SK-N-SH (cell line): ENCODE results near the gene ALAS1.

Experiments used
- ELF1 ChIP-seq: IDR thresholded peaks from 2 replicates; pipeline ENCODE4 v1.4.0; 2012
- EP300 ChIP-seq, 2 experiments: IDR thresholded peaks; 2 replicates each; pipeline versions ENCODE4 v1.4.0 to v1.6.1; 2012; ENCODE audit warnings: borderline replicate concordance in 1 of 2, low read depth in 1 of 2, low read length in 1 of 2
- MXI1 ChIP-seq: IDR thresholded peaks from 2 replicates; pipeline ENCODE4 v1.6.1; 2012; ENCODE audit warnings: mild to moderate bottlenecking, low read depth, low read length, improper control_type of control experiment
- NRF1 ChIP-seq: IDR thresholded peaks from 2 replicates; pipeline ENCODE4 v1.6.1; 2012; ENCODE audit warnings: low read depth, mild to moderate bottlenecking, low read length
- RAD21 ChIP-seq: IDR thresholded peaks from 2 replicates; pipeline ENCODE4 v1.6.1; 2012; ENCODE audit warnings: mild to moderate bottlenecking, low read length
- TEAD4 ChIP-seq: IDR thresholded peaks from 2 replicates; pipeline ENCODE4 v1.4.0; 2012; ENCODE audit warnings: mild to moderate bottlenecking, borderline replicate concordance; ENCODE audit not compliant: insufficient read depth
- TF ChIP-seq, protein P1 (sequence below): IDR thresholded peaks from 2 replicates; pipeline ENCODE4 v1.4.0; 2012; ENCODE audit warnings: low read depth
- TF ChIP-seq, protein P2 (sequence below): IDR thresholded peaks from 2 replicates; pipeline ENCODE4 v1.6.1; 2012; ENCODE audit warnings: mild to moderate bottlenecking, low read depth, low read length, moderate library complexity
- TF ChIP-seq, protein P3 (sequence below): fragments of 200-600 bp; sonication (generic); IDR thresholded peaks from 2 replicates; pipeline ENCODE4 v1.6.1; 2017; ENCODE audit warnings: antibody characterized with exemption, mild to moderate bottlenecking, moderate library complexity
- TF ChIP-seq, protein P4 (sequence below): fragments of 150-350 bp; IDR thresholded peaks from 2 replicates; pipeline ENCODE4 v1.6.1; 2017; ENCODE audit warnings: antibody characterized with exemption, low read length, low read depth, borderline replicate concordance

DNA sequence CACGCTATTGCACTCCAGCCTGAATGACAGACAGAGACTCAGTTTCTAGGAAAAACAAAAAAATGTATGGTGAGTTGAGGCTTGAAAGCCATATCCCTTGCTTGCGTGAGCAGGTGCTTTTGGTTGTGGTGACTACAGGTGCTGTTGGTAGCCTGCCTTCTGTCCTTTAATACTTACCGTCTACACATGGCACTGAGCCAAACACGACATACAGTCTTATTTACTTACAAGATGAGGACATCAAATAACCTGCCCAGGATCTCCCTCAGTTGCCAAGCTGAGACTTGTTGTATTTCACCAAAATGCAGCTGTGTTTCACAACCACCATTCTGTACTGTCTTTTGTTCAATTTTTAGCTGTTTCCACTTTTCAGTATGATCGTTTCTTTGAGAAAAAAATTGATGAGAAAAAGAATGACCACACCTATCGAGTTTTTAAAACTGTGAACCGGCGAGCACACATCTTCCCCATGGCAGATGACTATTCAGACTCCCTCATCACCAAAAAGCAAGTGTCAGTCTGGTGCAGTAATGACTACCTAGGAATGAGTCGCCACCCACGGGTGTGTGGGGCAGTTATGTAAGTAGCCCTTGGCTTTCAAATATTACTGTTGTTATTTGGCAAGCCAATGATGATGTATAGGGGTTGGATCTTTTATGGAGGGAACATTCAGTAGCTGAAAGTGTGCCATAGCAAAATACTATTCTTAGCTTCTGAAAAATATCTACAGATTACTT is 6.5 kb downstream of the ALAS1 start:
- TF ChIP-seq, protein P1, sequence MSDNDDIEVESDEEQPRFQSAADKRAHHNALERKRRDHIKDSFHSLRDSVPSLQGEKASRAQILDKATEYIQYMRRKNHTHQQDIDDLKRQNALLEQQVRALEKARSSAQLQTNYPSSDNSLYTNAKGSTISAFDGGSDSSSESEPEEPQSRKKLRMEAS: no peak
- no peak for TF ChIP-seq NRF1
- TF ChIP-seq, protein P2, sequence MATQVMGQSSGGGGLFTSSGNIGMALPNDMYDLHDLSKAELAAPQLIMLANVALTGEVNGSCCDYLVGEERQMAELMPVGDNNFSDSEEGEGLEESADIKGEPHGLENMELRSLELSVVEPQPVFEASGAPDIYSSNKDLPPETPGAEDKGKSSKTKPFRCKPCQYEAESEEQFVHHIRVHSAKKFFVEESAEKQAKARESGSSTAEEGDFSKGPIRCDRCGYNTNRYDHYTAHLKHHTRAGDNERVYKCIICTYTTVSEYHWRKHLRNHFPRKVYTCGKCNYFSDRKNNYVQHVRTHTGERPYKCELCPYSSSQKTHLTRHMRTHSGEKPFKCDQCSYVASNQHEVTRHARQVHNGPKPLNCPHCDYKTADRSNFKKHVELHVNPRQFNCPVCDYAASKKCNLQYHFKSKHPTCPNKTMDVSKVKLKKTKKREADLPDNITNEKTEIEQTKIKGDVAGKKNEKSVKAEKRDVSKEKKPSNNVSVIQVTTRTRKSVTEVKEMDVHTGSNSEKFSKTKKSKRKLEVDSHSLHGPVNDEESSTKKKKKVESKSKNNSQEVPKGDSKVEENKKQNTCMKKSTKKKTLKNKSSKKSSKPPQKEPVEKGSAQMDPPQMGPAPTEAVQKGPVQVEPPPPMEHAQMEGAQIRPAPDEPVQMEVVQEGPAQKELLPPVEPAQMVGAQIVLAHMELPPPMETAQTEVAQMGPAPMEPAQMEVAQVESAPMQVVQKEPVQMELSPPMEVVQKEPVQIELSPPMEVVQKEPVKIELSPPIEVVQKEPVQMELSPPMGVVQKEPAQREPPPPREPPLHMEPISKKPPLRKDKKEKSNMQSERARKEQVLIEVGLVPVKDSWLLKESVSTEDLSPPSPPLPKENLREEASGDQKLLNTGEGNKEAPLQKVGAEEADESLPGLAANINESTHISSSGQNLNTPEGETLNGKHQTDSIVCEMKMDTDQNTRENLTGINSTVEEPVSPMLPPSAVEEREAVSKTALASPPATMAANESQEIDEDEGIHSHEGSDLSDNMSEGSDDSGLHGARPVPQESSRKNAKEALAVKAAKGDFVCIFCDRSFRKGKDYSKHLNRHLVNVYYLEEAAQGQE: no peak
- TF ChIP-seq MXI1: no peak
- TF ChIP-seq, protein P3, sequence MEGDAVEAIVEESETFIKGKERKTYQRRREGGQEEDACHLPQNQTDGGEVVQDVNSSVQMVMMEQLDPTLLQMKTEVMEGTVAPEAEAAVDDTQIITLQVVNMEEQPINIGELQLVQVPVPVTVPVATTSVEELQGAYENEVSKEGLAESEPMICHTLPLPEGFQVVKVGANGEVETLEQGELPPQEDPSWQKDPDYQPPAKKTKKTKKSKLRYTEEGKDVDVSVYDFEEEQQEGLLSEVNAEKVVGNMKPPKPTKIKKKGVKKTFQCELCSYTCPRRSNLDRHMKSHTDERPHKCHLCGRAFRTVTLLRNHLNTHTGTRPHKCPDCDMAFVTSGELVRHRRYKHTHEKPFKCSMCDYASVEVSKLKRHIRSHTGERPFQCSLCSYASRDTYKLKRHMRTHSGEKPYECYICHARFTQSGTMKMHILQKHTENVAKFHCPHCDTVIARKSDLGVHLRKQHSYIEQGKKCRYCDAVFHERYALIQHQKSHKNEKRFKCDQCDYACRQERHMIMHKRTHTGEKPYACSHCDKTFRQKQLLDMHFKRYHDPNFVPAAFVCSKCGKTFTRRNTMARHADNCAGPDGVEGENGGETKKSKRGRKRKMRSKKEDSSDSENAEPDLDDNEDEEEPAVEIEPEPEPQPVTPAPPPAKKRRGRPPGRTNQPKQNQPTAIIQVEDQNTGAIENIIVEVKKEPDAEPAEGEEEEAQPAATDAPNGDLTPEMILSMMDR: no peak
- TF ChIP-seq RAD21: no peak
- TF ChIP-seq, protein P4, sequence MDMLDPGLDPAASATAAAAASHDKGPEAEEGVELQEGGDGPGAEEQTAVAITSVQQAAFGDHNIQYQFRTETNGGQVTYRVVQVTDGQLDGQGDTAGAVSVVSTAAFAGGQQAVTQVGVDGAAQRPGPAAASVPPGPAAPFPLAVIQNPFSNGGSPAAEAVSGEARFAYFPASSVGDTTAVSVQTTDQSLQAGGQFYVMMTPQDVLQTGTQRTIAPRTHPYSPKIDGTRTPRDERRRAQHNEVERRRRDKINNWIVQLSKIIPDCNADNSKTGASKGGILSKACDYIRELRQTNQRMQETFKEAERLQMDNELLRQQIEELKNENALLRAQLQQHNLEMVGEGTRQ: no peak
- TF ChIP-seq EP300 (IDR thresholded peaks at IDR 0.05; ENCODE audit: borderline replicate concordance in 1 of 2, low read depth in 1 of 2, low read length in 1 of 2): no peak
- no peak for TF ChIP-seq TEAD4
- no peak for TF ChIP-seq ELF1
